Prostate gland (tissue), 2 donors: Measurements from ENCODE around the gene CRYZ.

Experiments used
- CTCF ChIP-seq, 4 experiments: fragments of 200-600 bp in 2 of 4; fragments of 450-650 bp in 2 of 4; sonication (generic) in 2 of 4; IDR thresholded peaks; 1 replicate in 3 of 4; 2 replicates in 1 of 4; pipeline ENCODE4 v1.5.1; 2016 to 2019; ENCODE audit warnings: antibody characterized with exemption in 4 of 4, mild to moderate bottlenecking in 2 of 4, moderate library complexity in 2 of 4
- POLR2A ChIP-seq: fragments of 450-650 bp; IDR thresholded peaks from one replicate; pipeline ENCODE4 v1.6.1; 2016; ENCODE audit warnings: antibody characterized with exemption, mild to moderate bottlenecking
- POLR2AphosphoS5 ChIP-seq: sonication (generic); formaldehyde crosslinking; IDR thresholded peaks from one replicate; pipeline ENCODE4 v1.6.1; 2017; ENCODE audit warnings: antibody characterized with exemption

GRCh38 chr1:74766579-74766978, 33.7 kb upstream of the CRYZ start:
- TF ChIP-seq CTCF (IDR thresholded peaks at IDR 0.05) (no peak), POLR2AphosphoS5 (no peak), POLR2A (no peak)
